ENCODE results near the gene RNF144B.

The RNF144B gene

GRCh38 chr6:18367371-18367770 is 19.8 kb upstream of the RNF144B start:
- DNase-seq (ENCODE audit: low read depth), result no peak
- H3K4me3 ChIP-seq (ENCODE audit: low read depth, low read length), result no peak overlapping the region
- no peak for TF ChIP-seq MYC (IDR thresholded peaks at IDR 0.05; ENCODE audit: low read depth, low read length)
- no peak for TF ChIP-seq POLR2A (IDR thresholded peaks at IDR 0.05; ENCODE audit: extremely low read depth, insufficient read length)
- TF ChIP-seq CTCF (IDR thresholded peaks at IDR 0.05; ENCODE audit: low read depth, low read length), result no peak
- no peak for TF ChIP-seq MAX (IDR thresholded peaks at IDR 0.05; ENCODE audit: low read depth, low read length)

GRCh38 chr6:18368277-18369105 is 18.7 kb upstream of the RNF144B start:
- H3K4me3 ChIP-seq (ENCODE audit: low read depth, low read length), result no peak overlapping the region
- TF ChIP-seq MYC (IDR thresholded peaks at IDR 0.05; ENCODE audit: low read depth, low read length) (no peak), CTCF (IDR thresholded peaks at IDR 0.05; ENCODE audit: low read depth, low read length) (no peak), POLR2A (IDR thresholded peaks at IDR 0.05; ENCODE audit: extremely low read depth, insufficient read length) (no peak), MAX (IDR thresholded peaks at IDR 0.05; ENCODE audit: low read depth, low read length) (no peak)
- no peak for DNase-seq (ENCODE audit: low read depth)

GRCh38 chr6:18371010-18371409 is 16.1 kb upstream of the RNF144B start:
- TF ChIP-seq MYC (IDR thresholded peaks at IDR 0.05; ENCODE audit: low read depth, low read length) (no peak), CTCF (IDR thresholded peaks at IDR 0.05; ENCODE audit: low read depth, low read length) (no peak), POLR2A (IDR thresholded peaks at IDR 0.05; ENCODE audit: extremely low read depth, insufficient read length) (no peak)
- no peak overlapping the region for H3K4me3 ChIP-seq (ENCODE audit: low read depth, low read length)
- no peak for DNase-seq (ENCODE audit: low read depth)

- TF ChIP-seq MAX (IDR thresholded peaks at IDR 0.05; ENCODE audit: low read depth, low read length) (no peak), POLR2A (IDR thresholded peaks at IDR 0.05; ENCODE audit: extremely low read depth, insufficient read length) (no peak), MYC (IDR thresholded peaks at IDR 0.05; ENCODE audit: low read depth, low read length) (no peak), CTCF (IDR thresholded peaks at IDR 0.05; ENCODE audit: low read depth, low read length) (no peak)
- no peak overlapping the region for H3K4me3 ChIP-seq (ENCODE audit: low read depth, low read length)
- no peak for DNase-seq (ENCODE audit: low read depth)
Measured at GRCh38 chr6:18371656-18372055, 15.5 kb upstream of the RNF144B start.

GRCh38 chr6:18380158-18380836 is 6.9 kb upstream of the RNF144B start:
- DNase-seq (ENCODE audit: low read depth), result no peak
- TF ChIP-seq POLR2A (IDR thresholded peaks at IDR 0.05; ENCODE audit: extremely low read depth, insufficient read length) (no peak), MAX (IDR thresholded peaks at IDR 0.05; ENCODE audit: low read depth, low read length) (no peak), MYC (IDR thresholded peaks at IDR 0.05; ENCODE audit: low read depth, low read length) (no peak), CTCF (IDR thresholded peaks at IDR 0.05; ENCODE audit: low read depth, low read length) (no peak)
- no peak overlapping the region for H3K4me3 ChIP-seq (ENCODE audit: low read depth, low read length)

Measured in NB4 (cell line).